SH-SY5Y (cell line): Measurements from ENCODE around the gene CUL4A.

ENCODE experiments used
- GATA2 ChIP-seq: IDR thresholded peaks from 2 replicates; pipeline ENCODE4 v1.6.1; 2011; ENCODE audit warnings: mild to moderate bottlenecking, low read depth, low read length
- GATA3 ChIP-seq: IDR thresholded peaks from 2 replicates; pipeline ENCODE4 v1.6.1; 2011; ENCODE audit warnings: low read depth, mild to moderate bottlenecking, low read length, moderate library complexity

- TF ChIP-seq GATA3 (no peak), GATA2 (no peak)
Observed at GRCh38 chr13:113291129-113291528, 81.7 kb downstream of the CUL4A start.
